GM23248 (cell line): ENCODE data around the gene SEC31B. TPM values are rescaled to one million over a fixed set of nuclear protein-coding genes. Genes with fewer than 3 reads are reported as not detected.

Source experiments
- DNase-seq: peaks from one replicate; pipeline ENCODE4 v3.0.0-alpha.2; 2015
- H2AFZ ChIP-seq: fragments of 200-600 bp; sonication (generic); 2 replicates; pipeline ENCODE4 v1.6.1; 2016; ENCODE audit warnings: antibody characterized with exemption
- H3F3A ChIP-seq: fragments of 200-600 bp; sonication (generic); 2 replicates; pipeline ENCODE4 v1.6.1; 2016; ENCODE audit warnings: mild to moderate bottlenecking, antibody characterized with exemption, mixed run types; ENCODE audit not compliant: insufficient read depth
- H3K27ac ChIP-seq: fragments of 200-600 bp; sonication (generic); 2 replicates; pipeline ENCODE4 v1.5.1; 2016; ENCODE audit warnings: mild to moderate bottlenecking
- H3K27me3 ChIP-seq: fragments of 200-600 bp; sonication (generic); replicated peaks from 2 replicates; pipeline ENCODE4 v1.6.1; 2016; ENCODE audit warnings: mild to moderate bottlenecking; ENCODE audit not compliant: insufficient read depth
- H3K36me3 ChIP-seq: fragments of 200-600 bp; sonication (generic); 2 replicates; pipeline ENCODE4 v1.6.1; 2016; ENCODE audit warnings: low read depth, mild to moderate bottlenecking
- H3K4me1 ChIP-seq: fragments of 200-600 bp; sonication (generic); 2 replicates; pipeline ENCODE4 v1.6.1; 2016; ENCODE audit warnings: mild to moderate bottlenecking; ENCODE audit not compliant: insufficient read depth
- H3K4me2 ChIP-seq: fragments of 200-600 bp; sonication (generic); one replicate; pipeline ENCODE4 v1.6.1; 2016; ENCODE audit warnings: mild to moderate bottlenecking; ENCODE audit not compliant: unreplicated experiment
- H3K4me3 ChIP-seq: fragments of 200-600 bp; sonication (generic); 2 replicates; pipeline ENCODE4 v1.5.1; 2016; ENCODE audit warnings: mild to moderate bottlenecking
- H3K79me2 ChIP-seq: fragments of 200-600 bp; sonication (generic); 2 replicates; pipeline ENCODE4 v1.6.1; 2016; ENCODE audit warnings: mild to moderate bottlenecking; ENCODE audit not compliant: insufficient read depth
- H3K9ac ChIP-seq: fragments of 200-600 bp; sonication (generic); 2 replicates; pipeline ENCODE4 v1.6.1; 2016; ENCODE audit warnings: mild to moderate bottlenecking
- H3K9me2 ChIP-seq: fragments of 200-600 bp; sonication (generic); 2 replicates; pipeline ENCODE4 v1.6.1; 2016; ENCODE audit warnings: mixed run types, mild to moderate bottlenecking, moderate library complexity; ENCODE audit not compliant: insufficient read depth
- H3K9me3 ChIP-seq: fragments of 200-600 bp; sonication (generic); one replicate; pipeline ENCODE4 v1.6.1; 2017; ENCODE audit warnings: low read depth
- H4K20me1 ChIP-seq: fragments of 200-600 bp; sonication (generic); 2 replicates; pipeline ENCODE4 v1.6.0; 2016; ENCODE audit not compliant: insufficient read depth
- EZH2 ChIP-seq: fragments of 200-600 bp; sonication (generic); IDR thresholded peaks from 2 replicates; pipeline ENCODE4 v1.6.1; 2018; ENCODE audit warnings: antibody characterized with exemption, mild to moderate bottlenecking; ENCODE audit not compliant: insufficient read depth, poor library complexity, severe bottlenecking
- EZH2phosphoT487 ChIP-seq: fragments of 200-600 bp; sonication (generic); IDR thresholded peaks from 2 replicates; pipeline ENCODE4 v1.6.1; 2018; ENCODE audit warnings: antibody characterized with exemption, moderate library complexity, mild to moderate bottlenecking, low read depth; ENCODE audit not compliant: insufficient read depth
- WGBS, 2 experiments: methylation state at CpG; one replicate each; pipeline ENCODE4 v1.1.6; 2015 to 2017; ENCODE audit warnings: low lambda C conversion rate in 2 of 2, low coverage in 1 of 2; ENCODE audit errors: missing lambda C conversion rate in 2 of 2; 5-methylcytosine and 5-hydroxymethylcytosine counted together
- in situ Hi-C: fragments of 300-500 bp; cut with MboI; formaldehyde crosslinking; loops from 2 replicates; pipeline ENCODE4 v1.15.0; 2020
- polyA plus RNA-seq: library from polyadenylated mRNA; unstranded; fragments of >200 nt; fragmentation: Nextera tagmentation; extraction: Ambion mirVana; gene quantifications from 2 replicates; pipeline ENCODE4 v1.2.1, GENCODE V29; 2016
- total RNA-seq: library from RNA; depleted of rRNA; stranded (reverse); fragments of >200 nt; shearing (Covaris generic); gene quantifications from 2 replicates; pipeline ENCODE4 v1.2.3, GENCODE V29; 2014

Gene SEC31B
- total and polyA plus RNA-seq, 2 experiments from 2014 or later: 2.5 to 4.5 TPM

DNA sequence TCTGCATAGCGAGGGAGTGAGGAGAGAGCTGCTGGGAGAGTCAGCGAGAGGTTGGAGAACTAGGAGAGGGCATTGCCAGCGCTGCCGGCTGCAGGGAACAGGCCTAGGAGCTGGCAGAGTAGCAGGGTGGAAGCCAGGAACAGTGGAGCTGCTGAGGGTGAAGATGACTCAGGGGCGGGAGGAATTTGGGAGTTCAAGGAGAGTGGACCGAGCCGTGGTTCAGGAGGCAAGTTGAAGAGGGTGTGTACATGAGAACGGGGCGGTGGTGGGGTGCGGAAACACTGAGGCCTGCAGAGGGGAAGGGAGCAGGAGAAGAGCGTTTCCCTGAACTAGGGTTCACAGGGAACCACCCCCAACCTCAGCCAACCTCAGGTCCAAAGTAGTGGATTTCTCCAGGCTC, 47.6 kb upstream of the SEC31B start:
- H2AFZ ChIP-seq: no peak overlapping the region
- no peaks in the 10 kb centered on the region for H3K79me2 ChIP-seq
- WGBS, 2 experiments: 39 to 50% methylated on average over 11 of the region's 11 CpGs
- peak; percentile 12 for DNase-seq
- H3F3A ChIP-seq: no peaks in the 10 kb centered on the region
- H4K20me1 ChIP-seq: no peaks in the 10 kb centered on the region
- no peaks in the 10 kb centered on the region; the same call in 1 of the 2 replicates for H3K4me1 ChIP-seq
- no peak overlapping the region for H3K9ac ChIP-seq
- no peak overlapping the region for H3K4me3 ChIP-seq
- no peaks in the 10 kb centered on the region for H3K36me3 ChIP-seq
- H3K9me2 ChIP-seq: no peaks in the 10 kb centered on the region
- no peaks in the 10 kb centered on the region for H3K9me3 ChIP-seq
- H3K4me2 ChIP-seq: no peak overlapping the region
- in situ Hi-C loops: no loop called here
- TF ChIP-seq EZH2: no peak
- no peak for TF ChIP-seq EZH2phosphoT487
- H3K27ac ChIP-seq: no peak overlapping the region
- peaks cover 57% of the 10 kb centered on the region for H3K27me3 ChIP-seq

DNA sequence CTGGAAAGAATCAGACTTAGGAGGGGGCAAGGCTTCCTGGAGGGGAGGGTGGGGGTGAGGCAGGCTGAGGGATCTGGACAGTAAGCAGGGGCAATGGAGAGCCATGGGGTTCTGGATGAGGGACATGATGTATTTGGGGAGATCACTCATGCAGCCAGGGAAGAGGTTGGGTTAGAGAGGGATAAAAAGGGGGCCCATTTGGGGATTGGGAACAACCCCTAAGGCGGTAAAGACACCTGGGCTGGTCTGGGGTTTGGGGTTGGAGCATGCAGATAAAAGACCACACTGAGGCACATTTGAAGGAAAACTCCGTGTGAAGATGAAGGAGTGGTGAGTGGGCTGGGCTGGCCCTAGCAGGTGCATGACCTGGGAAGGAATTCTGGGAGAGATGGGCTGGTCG, 46.9 kb upstream of the SEC31B start:
- no peak for DNase-seq
- Histone ChIP-seq H3K27ac (no peak overlapping the region), H3K79me2 (no peaks in the 10 kb centered on the region), H3K27me3 (peaks cover 59% of the 10 kb centered on the region), H3K36me3 (no peaks in the 10 kb centered on the region), H3K4me2 (no peak overlapping the region), H3K9me3 (no peaks in the 10 kb centered on the region), H3K4me1 (peaks cover 2% of the 10 kb centered on the region), H3K9ac (no peak overlapping the region), H3K9me2 (no peaks in the 10 kb centered on the region), H4K20me1 (no peaks in the 10 kb centered on the region), H3F3A (no peaks in the 10 kb centered on the region), H2AFZ (no peak overlapping the region), H3K4me3 (no peak overlapping the region)
- in situ Hi-C loops: no loop called here
- TF ChIP-seq EZH2phosphoT487 (no peak), EZH2 (no peak)
- WGBS, 2 experiments: 25 to 27% methylated on average over 3 of the region's 3 CpGs

GRCh38 chr10:100565206-100565985, 45.7 kb upstream of the SEC31B start:
- H3K4me3 ChIP-seq: no peak overlapping the region
- peaks cover 6% of the 10 kb centered on the region for H3K4me1 ChIP-seq
- no peaks in the 10 kb centered on the region for H3K36me3 ChIP-seq
- no peak for DNase-seq
- in situ Hi-C loops: no loop called here
- 0 out of 2 replicates have a peak, but pooled peaks cover 6% of the 10 kb centered on the region for H3F3A ChIP-seq
- H3K9me3 ChIP-seq: no peaks in the 10 kb centered on the region
- H3K79me2 ChIP-seq: no peaks in the 10 kb centered on the region
- no peak overlapping the region for H3K9ac ChIP-seq
- H4K20me1 ChIP-seq: no peaks in the 10 kb centered on the region
- H3K27ac ChIP-seq: no peak overlapping the region
- H3K27me3 ChIP-seq: peaks cover 53% of the 10 kb centered on the region
- TF ChIP-seq EZH2 (no peak), EZH2phosphoT487 (no peak)
- 53% methylated on average over 9 of the region's 9 CpGs for WGBS, 2 experiments
- no peak overlapping the region for H2AFZ ChIP-seq
- no peaks in the 10 kb centered on the region for H3K9me2 ChIP-seq
- no peak overlapping the region for H3K4me2 ChIP-seq

DNA sequence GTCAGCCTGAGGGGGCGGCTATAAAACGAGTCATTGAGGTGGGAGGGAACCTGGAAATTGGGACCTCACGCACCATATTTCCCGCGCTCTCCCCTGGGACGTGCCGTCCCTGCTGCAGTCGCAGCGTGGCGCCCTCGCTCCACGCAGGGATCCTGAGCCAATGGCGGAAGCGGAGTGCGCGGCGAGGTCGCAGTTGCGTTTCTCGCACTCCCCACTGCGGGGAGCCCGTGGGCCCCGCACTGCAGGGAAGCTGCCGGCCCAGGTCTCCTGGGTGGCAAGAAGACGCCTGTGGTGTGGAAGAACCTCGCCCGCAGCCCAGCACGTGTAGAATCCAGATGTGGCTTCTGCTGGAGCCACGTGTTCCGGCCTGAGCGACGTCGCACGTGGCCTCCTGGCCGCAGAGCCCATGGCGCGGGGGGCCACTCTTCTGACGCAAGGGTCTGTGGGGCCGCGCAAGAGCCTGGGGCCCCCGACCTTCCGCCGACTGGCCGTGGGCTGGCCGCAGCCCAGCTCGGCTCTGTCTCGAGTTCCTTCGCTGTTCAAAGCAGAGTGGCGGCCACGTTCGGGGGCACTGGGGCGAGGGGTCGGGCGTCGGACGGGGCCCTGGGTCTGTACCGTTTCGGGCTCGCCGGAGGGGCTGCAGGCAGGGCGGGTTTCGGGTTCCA, 42.5 kb upstream of the SEC31B start:
- in situ Hi-C loops: no loop called here
- Histone ChIP-seq H3F3A (peaks cover 6% of the 10 kb centered on the region; the same call in 1 of the 2 replicates), H3K4me3 (peak overlapping the region; percentile 51; the same call in 1 of the 2 replicates), H3K4me2 (peak overlapping the region; percentile 66), H3K79me2 (no peaks in the 10 kb centered on the region), H3K9me2 (no peaks in the 10 kb centered on the region), H3K9me3 (no peaks in the 10 kb centered on the region), H3K36me3 (0 out of 2 replicates have a peak, but pooled peaks cover 3% of the 10 kb centered on the region), H3K27ac (no peak overlapping the region), H4K20me1 (no peaks in the 10 kb centered on the region), H2AFZ (peak overlapping the region; percentile 74), H3K27me3 (peaks cover 25% of the 10 kb centered on the region), H3K4me1 (peaks cover 6% of the 10 kb centered on the region), H3K9ac (no peak overlapping the region)
- DNase-seq: peak; percentile 87
- TF ChIP-seq EZH2 (no peak), EZH2phosphoT487 (no peak)
- 9 to 10% methylated on average over 54 to 57 of the region's 62 CpGs for WGBS, 2 experiments
